Pancreas (tissue), 10 donors: Measurements from ENCODE around the gene TPPP. TPM values are rescaled to one million over a fixed set of nuclear protein-coding genes. Genes with fewer than 3 reads are reported as not detected.
"Not testable (repeated sequence)": the region's sequence is repeated elsewhere in the genome, so short reads cannot be mapped to it uniquely, and the experiment has no call there.

Experiments
- ATAC-seq, 4 donors: fragments of 200-7000 bp; cut with Tn5 transposase; one replicate each; pipeline versions ENCODE4 v1.8.0 to v1.9.1; 2020; ENCODE audit warnings: mild to moderate bottlenecking in 4 of 4, moderate library complexity in 4 of 4
- DNase-seq, 6 donors: peaks; one replicate each; pipeline ENCODE4 v3.0.0-alpha.2; 2020
- FAIRE-seq: peaks from 2 replicates; lab custom pipeline; 2012; peaks lifted over from hg19 to GRCh38; lab: Jason Lieb, UNC
- H3K27ac ChIP-seq, 4 donors: fragments of 200-600 bp; sonication (generic); 1 replicate in 3 of 4; 2 replicates in 1 of 4; pipeline versions ENCODE4 v1.5.0 to v1.8.0; 2020
- H3K27me3 ChIP-seq, 4 donors: fragments of 200-600 bp; one replicate each; pipeline ENCODE4 v1.8.0; 2021
- H3K36me3 ChIP-seq, 3 donors: fragments of 200-600 bp; sonication (generic) in 1 of 3; one replicate each; pipeline versions ENCODE4 v1.5.0 to v1.8.0; 2020 to 2021
- H3K4me1 ChIP-seq, 3 donors: fragments of 200-600 bp; one replicate each; pipeline ENCODE4 v1.8.0; 2021
- H3K4me3 ChIP-seq, 4 donors: fragments of 200-600 bp; sonication (generic) in 2 of 4; one replicate each; pipeline versions ENCODE4 v1.5.0 to v1.8.0; 2020 to 2021
- H3K9me3 ChIP-seq, 4 donors: fragments of 200-600 bp; one replicate each; pipeline ENCODE4 v1.8.0; 2021
- CTCF ChIP-seq, 4 donors: fragments of 200-600 bp; sonication (generic) in 3 of 4; IDR thresholded peaks; one replicate each; pipeline versions ENCODE4 v1.5.0 to v1.8.0; 2021; ENCODE audit warnings: antibody characterized with exemption in 4 of 4
- WGBS, 2 donors: extraction: QIAGEN DNeasy Blood & Tissue Kit; methylation state at CpG; one replicate each; pipeline ENCODE4 v1.1.7; 2013; 5-methylcytosine and 5-hydroxymethylcytosine counted together
- intact Hi-C, 3 donors: fragments of 100-400 bp; cut with DNase I; formaldehyde crosslinking; loops; one replicate each; pipeline versions ENCODE4 v1.11.1 to v1.14.2; 2022
- polyA plus RNA-seq, 2 donors: library from polyadenylated mRNA; stranded (reverse); fragments of 200-250 nt; gene quantifications; one replicate each; pipeline ENCODE4 v1.2.3, GENCODE V29; 2013
- total RNA-seq, 6 donors: library from RNA; stranded (reverse); fragmentation: NEBNext Ultra II Directional in 4 of 6; extraction: Animal tissue kit (Norgen Biotek cat#: 25700) in 4 of 6; gene quantifications; one replicate each; pipeline versions ENCODE4 v1.2.1 to v1.2.4, GENCODE V29; 2021 to 2023
- donor health status: healthy with polysubstance abuse.
- donor health status: DM: no; HTN: no; CAD: no; lungs with moderate emphysema.
- donor health status: DM: no; HTN: no; CAD: no.
- donor health status: control.
- donor health status: control.
- donor health status: Bipolar disorder and iron deficiency.
- donor health status: DM: yes; HTN: yes; CAD: no.
- donor health status: DM: no; HTN: no; CAD: no.
- donor health status: DM: no; HTN: no; CAD: no.
- donor health status: DM: yes; HTN: yes; CAD: no.

TPPP gene
- total and polyA plus RNA-seq, 8 donors, result 2.1 to 6.4 (median 2.8) TPM

GRCh38 chr5:717143-717542, 24.0 kb upstream of the TPPP start:
- no peak for TF ChIP-seq CTCF (IDR thresholded peaks at IDR 0.05)
- H3K27me3 ChIP-seq, result no peaks in the 10 kb centered on the region
- no peaks in the 10 kb centered on the region for H3K36me3 ChIP-seq
- H3K4me1 ChIP-seq, result peaks cover 0 to 10% (median 0%) of the 10 kb centered on the region in 3 donors
- DNase-seq (no peak), ATAC-seq (peak in 3 of 4 donors; percentile 14 to 19 (median 18)), FAIRE-seq (no peak)
- no peak overlapping the region for H3K4me3 ChIP-seq
- intact Hi-C loops, result no loop called here
- WGBS, 2 donors, result 49 to 74% methylated on average over 6 to 7 of the region's 7 CpGs
- peaks cover 0 to 3% (median 0%) of the 10 kb centered on the region in 4 donors for H3K9me3 ChIP-seq
- peak overlapping the region in 1 of 4 donors; percentile 12 for H3K27ac ChIP-seq

- WGBS, 2 donors, result 18 to 23% methylated on average over 4 of the region's 4 CpGs
These were observed 23.6 kb upstream of the TPPP start for GRCh38 chr5:716740-717139.

GRCh38 chr5:715636-716035, 22.5 kb upstream of the TPPP start:
- intact Hi-C loops, H3K9me3 ChIP-seq, H3K27ac ChIP-seq, H3K27me3 ChIP-seq, H3K36me3 ChIP-seq, H3K4me1 ChIP-seq, DNase-seq, ATAC-seq, H3K4me3 ChIP-seq, FAIRE-seq: not testable (repeated sequence)
- 85 to 86% methylated on average over 4 of the region's 4 CpGs for WGBS, 2 donors

More at GRCh38 chr5:716740-717139, 23.6 kb upstream of the TPPP start:
- H3K4me1 ChIP-seq, FAIRE-seq, H3K27me3 ChIP-seq, H3K4me3 ChIP-seq, intact Hi-C loops, H3K36me3 ChIP-seq, H3K9me3 ChIP-seq: not testable (repeated sequence)
- peak in 1 of 6 donors; percentile 22 for DNase-seq
- peak overlapping the region in 1 of 4 donors; percentile 12 for H3K27ac ChIP-seq
- peak; percentile 92 to 97 (median 94) for ATAC-seq

GRCh38 chr5:714215-715118, 21.3 kb upstream of the TPPP start:
- FAIRE-seq, ATAC-seq: not testable (repeated sequence)
- 56 to 81% methylated on average over 5 to 7 of the region's 8 CpGs for WGBS, 2 donors

GRCh38 chr5:713686-714085, 20.5 kb upstream of the TPPP start:
- not testable (repeated sequence) for H3K27ac ChIP-seq, ATAC-seq, DNase-seq, H3K27me3 ChIP-seq, H3K36me3 ChIP-seq, H3K4me1 ChIP-seq, FAIRE-seq, H3K4me3 ChIP-seq, H3K9me3 ChIP-seq
- intact Hi-C loops, result loop anchor here in 1 of 3 donors (5.0 kb wide), 1 partner anchor 84 kb away; no protein-coding TSS in a partner anchor
- 91 to 93% methylated on average over 1 to 2 of the region's 3 CpGs for WGBS, 2 donors

More at GRCh38 chr5:714215-715118, 21.3 kb upstream of the TPPP start:
- not testable (repeated sequence) for H3K27ac ChIP-seq, H3K9me3 ChIP-seq, DNase-seq, H3K4me1 ChIP-seq, H3K4me3 ChIP-seq, H3K36me3 ChIP-seq, H3K27me3 ChIP-seq
- intact Hi-C loops, result loop anchor here in 1 of 3 donors (5.0 kb wide), 1 partner anchor 83 kb away; no protein-coding TSS in a partner anchor

- not testable (repeated sequence) for H3K4me1 ChIP-seq, FAIRE-seq, H3K4me3 ChIP-seq, H3K36me3 ChIP-seq, H3K27ac ChIP-seq, ATAC-seq, H3K27me3 ChIP-seq, H3K9me3 ChIP-seq, DNase-seq
- intact Hi-C loops, result loop anchor here in 1 of 3 donors (10.0 kb wide), 1 partner anchor 56 kb away; no protein-coding TSS in a partner anchor
- 86 to 98% methylated on average over 1 to 3 of the region's 3 CpGs for WGBS, 2 donors
These were observed 15.8 kb upstream of the TPPP start for GRCh38 chr5:708848-709517.

- not testable (repeated sequence) for H3K27me3 ChIP-seq, H3K27ac ChIP-seq, H3K4me1 ChIP-seq, FAIRE-seq, H3K36me3 ChIP-seq, ATAC-seq, H3K4me3 ChIP-seq, H3K9me3 ChIP-seq, DNase-seq
- WGBS, 2 donors, result 89 to 90% methylated on average over 4 of the region's 4 CpGs
- intact Hi-C loops, result loop anchor here in 1 of 3 donors (10.0 kb wide), 1 partner anchor 56 kb away; no protein-coding TSS in a partner anchor
These were observed 15.2 kb upstream of the TPPP start for GRCh38 chr5:708374-708773.

- H3K9me3 ChIP-seq, H3K4me1 ChIP-seq, H3K36me3 ChIP-seq, H3K27me3 ChIP-seq, H3K4me3 ChIP-seq, FAIRE-seq, H3K27ac ChIP-seq, ATAC-seq, DNase-seq: not testable (repeated sequence)
- intact Hi-C loops, result loop anchor here in 1 of 3 donors (10.0 kb wide), 1 partner anchor 59 kb away; no protein-coding TSS in a partner anchor
- WGBS, 2 donors, result 85 to 92% methylated on average over 7 of the region's 7 CpGs
These were observed 13.0 kb upstream of the TPPP start for GRCh38 chr5:706127-706526.

- H3K36me3 ChIP-seq, ATAC-seq, H3K9me3 ChIP-seq, H3K27me3 ChIP-seq, H3K4me1 ChIP-seq, FAIRE-seq, H3K4me3 ChIP-seq, intact Hi-C loops, H3K27ac ChIP-seq: not testable (repeated sequence)
- peak in 1 of 6 donors; percentile 40 for DNase-seq
- 85 to 91% methylated on average over 12 to 18 of the region's 21 CpGs for WGBS, 2 donors
These were observed 3.9 kb upstream of the TPPP start for GRCh38 chr5:696753-697702.

- H3K36me3 ChIP-seq, FAIRE-seq, H3K27ac ChIP-seq, H3K4me3 ChIP-seq, H3K9me3 ChIP-seq, H3K4me1 ChIP-seq, ATAC-seq, H3K27me3 ChIP-seq, intact Hi-C loops: not testable (repeated sequence)
- WGBS, 2 donors, result 86 to 100% methylated on average over 1 to 6 of the region's 8 CpGs
- DNase-seq, result peak in 1 of 6 donors; percentile 27
These were observed 3.0 kb upstream of the TPPP start for GRCh38 chr5:696191-696590.
